Activated T-helper 17 cell treated with anti-CD3 and anti-CD28 coated beads, Interleukin-2, amount 50 U/mL, for 72 hours (primary cell): ENCODE measurements around the gene DYNLL1. TPM values are rescaled to one million over a fixed set of nuclear protein-coding genes. Genes with fewer than 3 reads are reported as not detected.
A peak's percentile ranks its signal among the peaks of the same experiment; 100 is the strongest.

Source experiments
- ATAC-seq: fragments of 150-1000 bp; cut with Tn5 transposase; replicated peaks from 2 replicates; pipeline ENCODE4 v1.10.0; 2021; ENCODE audit warnings: mild to moderate bottlenecking, moderate library complexity
- H3K27ac Mint-ChIP-seq: one replicate; pipeline ENCODE4 v1.8.0; 2022; ENCODE audit warnings: mixed read lengths
- H3K27me3 Mint-ChIP-seq: one replicate; pipeline ENCODE4 v1.8.0; 2022; ENCODE audit warnings: mixed read lengths
- H3K36me3 Mint-ChIP-seq: one replicate; pipeline ENCODE4 v1.8.0; 2022; ENCODE audit warnings: low read depth, mild to moderate bottlenecking, mixed read lengths
- H3K4me1 Mint-ChIP-seq: one replicate; pipeline ENCODE4 v1.8.0; 2022; ENCODE audit warnings: mixed read lengths
- H3K4me3 Mint-ChIP-seq: one replicate; pipeline ENCODE4 v1.8.0; 2022; ENCODE audit warnings: mild to moderate bottlenecking, mixed read lengths
- H3K9me3 Mint-ChIP-seq: one replicate; pipeline ENCODE4 v1.8.0; 2022; ENCODE audit warnings: mixed read lengths
- total RNA-seq, 2 donors: library from RNA; stranded (reverse); gene quantifications; one replicate each; pipeline ENCODE4 v1.2.3, GENCODE V29; 2022

The DYNLL1 gene
- total RNA-seq, 2 donors from 2014 or later, result 69.2 to 197 TPM

DNA sequence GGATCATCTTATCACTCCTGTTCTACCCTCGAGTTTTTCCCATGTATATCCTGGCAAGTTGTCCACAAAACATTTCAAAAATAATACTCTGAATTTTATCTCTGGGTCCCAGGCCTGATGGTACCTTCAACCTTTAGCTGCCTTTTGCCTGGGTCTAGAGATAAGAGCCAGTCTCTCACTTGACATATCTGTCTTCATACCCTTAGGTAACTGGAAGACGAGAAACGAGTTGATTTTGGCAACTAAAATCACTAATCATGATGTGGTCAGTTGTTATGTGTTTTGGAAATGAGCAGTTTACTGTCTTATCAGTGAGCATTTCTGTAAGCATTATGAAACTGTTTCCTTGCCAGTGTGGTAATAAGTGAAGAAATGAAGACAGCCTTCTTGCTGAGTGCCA is 44.5 kb downstream of the DYNLL1 start:
- H3K36me3 Mint-ChIP-seq, result peaks cover 97% of the 10 kb centered on the region

DNA sequence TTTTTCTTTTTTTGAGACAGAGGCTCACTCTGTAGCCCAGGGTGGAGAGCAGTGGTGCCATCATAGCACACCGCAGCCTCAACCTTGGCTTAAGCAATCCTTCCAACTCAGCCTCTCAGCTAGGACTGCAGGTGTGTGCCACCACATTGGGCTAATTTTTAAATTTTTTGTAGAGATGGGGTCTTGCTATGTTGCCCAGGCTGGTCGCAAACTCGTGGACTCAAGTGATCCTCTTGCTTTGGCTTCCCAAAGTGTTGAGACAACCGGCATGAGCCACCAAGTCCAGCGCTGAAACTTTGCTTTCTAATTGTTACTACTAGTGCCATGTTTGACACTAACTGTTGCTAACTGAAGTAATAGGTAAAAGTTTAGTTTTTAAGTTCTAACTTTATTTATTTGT is 46.3 kb downstream of the DYNLL1 start:
- Mint-ChIP-seq H3K27ac (no peak overlapping the region), H3K9me3 (no peaks in the 10 kb centered on the region), H3K36me3 (peaks cover 80% of the 10 kb centered on the region), H3K4me3 (no peak overlapping the region), H3K4me1 (peaks cover 22% of the 10 kb centered on the region), H3K27me3 (no peaks in the 10 kb centered on the region)
- ATAC-seq, result no peak

More for the DNA sequence above, 44.5 kb downstream of the DYNLL1 start:
- H3K4me1 Mint-ChIP-seq, result peaks cover 22% of the 10 kb centered on the region
- peak overlapping the region; percentile 91 for H3K4me3 Mint-ChIP-seq
- H3K27me3 Mint-ChIP-seq, result no peaks in the 10 kb centered on the region
- no peak overlapping the region for H3K27ac Mint-ChIP-seq
- no peaks in the 10 kb centered on the region for H3K9me3 Mint-ChIP-seq
- ATAC-seq, result peak; percentile 16

- Mint-ChIP-seq H3K4me1 (peaks cover 4% of the 10 kb centered on the region), H3K9me3 (no peaks in the 10 kb centered on the region), H3K4me3 (no peak overlapping the region), H3K27me3 (no peaks in the 10 kb centered on the region), H3K36me3 (peaks cover 55% of the 10 kb centered on the region), H3K27ac (no peak overlapping the region)
- ATAC-seq, result no peak
These were observed 48.8 kb downstream of the DYNLL1 start for GRCh38 chr12:120544691-120545090.

DNA sequence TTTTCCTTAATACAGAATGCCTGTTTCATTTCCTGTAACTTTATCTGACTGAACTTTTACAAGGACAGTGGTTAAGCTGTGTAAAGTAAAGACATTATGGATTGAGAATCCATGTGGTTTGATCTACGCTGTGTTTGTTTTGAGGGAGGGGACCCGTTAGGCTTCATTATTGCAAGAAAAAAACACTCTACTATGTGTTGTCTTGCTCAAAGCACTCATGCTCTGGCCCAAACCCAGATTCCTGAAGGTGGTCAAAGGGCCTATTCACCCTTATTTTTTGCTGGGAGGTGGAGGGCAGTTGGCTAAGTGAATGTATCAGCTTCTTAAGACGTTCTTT is 50.1 kb downstream of the DYNLL1 start:
- peaks cover 43% of the 10 kb centered on the region for H3K36me3 Mint-ChIP-seq
- H3K9me3 Mint-ChIP-seq, result no peaks in the 10 kb centered on the region
- no peak overlapping the region for H3K27ac Mint-ChIP-seq
- no peaks in the 10 kb centered on the region for H3K4me1 Mint-ChIP-seq
- no peak for ATAC-seq
- H3K4me3 Mint-ChIP-seq, result no peak overlapping the region
- H3K27me3 Mint-ChIP-seq, result no peaks in the 10 kb centered on the region

Other genes starting within 250 kb of the DYNLL1 start
- 10 to 100 TPM; 44.8 to 65.5 TPM for gene PXN, start 230.4 kb upstream of the DYNLL1 start, total RNA-seq
- 1,000 to 10,000 TPM; 2,951 to 6,256 TPM for gene RNU4-2, start 204.2 kb upstream of the DYNLL1 start, total RNA-seq
- gene RNU4-1, start 202.9 kb upstream of the DYNLL1 start, total RNA-seq, result 1,000 to 10,000 TPM; 2,108 to 2,470 TPM
- 1 to 10 TPM; 3.1 to 4.1 TPM for gene SIRT4, start 193.8 kb upstream of the DYNLL1 start, total RNA-seq
- gene PLA2G1B, start 168.3 kb upstream of the DYNLL1 start, total RNA-seq, result not detected
- gene MSI1, start 126.9 kb upstream of the DYNLL1 start, total RNA-seq, result under 1 TPM in 1 of 2 donors, not detected in 1; 0.24 TPM
- gene COX6A1, start 58.0 kb upstream of the DYNLL1 start, total RNA-seq, result 100 to 1,000 TPM; 291 to 437 TPM
- 10 to 100 TPM; 31.8 to 58.6 TPM for gene TRIAP1, start 49.7 kb upstream of the DYNLL1 start, total RNA-seq
- gene GATC, start 49.7 kb upstream of the DYNLL1 start, total RNA-seq, result 10 to 100 TPM; 33.2 to 41.3 TPM
- gene SRSF9, start 26.4 kb upstream of the DYNLL1 start, total RNA-seq, result 100 to 1,000 TPM; 138 to 246 TPM
- gene COQ5, start 33.0 kb downstream of the DYNLL1 start, total RNA-seq, result 10 to 100 TPM; 17.2 to 21.8 TPM
- gene RNF10, start 38.2 kb downstream of the DYNLL1 start, total RNA-seq, result 100 to 1,000 TPM; 182 to 212 TPM
- gene POP5, start 85.3 kb downstream of the DYNLL1 start, total RNA-seq, result 10 to 100 TPM; 29.9 to 41.5 TPM
- 1 to 10 TPM in 1 of 2 donors, under 1 TPM in 1; 0.56 to 6.9 TPM for gene CABP1, start 144.5 kb downstream of the DYNLL1 start, total RNA-seq
- 10 to 100 TPM; 58.6 to 90.5 TPM for gene MLEC, start 191.0 kb downstream of the DYNLL1 start, total RNA-seq
- gene UNC119B, start 214.3 kb downstream of the DYNLL1 start, total RNA-seq, result 10 to 100 TPM; 23.8 to 31.1 TPM
- 10 to 100 TPM; 13.2 to 16.2 TPM for gene ACADS, start 229.7 kb downstream of the DYNLL1 start, total RNA-seq